Activated T-helper 2 cell treated with anti-CD3 and anti-CD28 coated beads, Interferon-gamma antibody, Interleukin-2, Interleukin-4, amounts not matched to agents 10 μg/mL and 5 μg/mL and 100 μg/mL, durations not matched to agents 14 hours and 24 hours and 36 hours (primary cell): ENCODE results near the gene MOB4. TPM values are rescaled to one million over a fixed set of nuclear protein-coding genes. Genes with fewer than 3 reads are reported as not detected.
"Not testable (repeated sequence)": the region's sequence is repeated elsewhere in the genome, so short reads cannot be mapped to it uniquely, and the experiment has no call there.

Experiments used
- DNase-seq: peaks from one replicate; pipeline ENCODE4 v3.0.0; 2021; ENCODE audit warnings: low spot score
- H3K27ac Mint-ChIP-seq: one replicate; pipeline ENCODE4 v1.8.0; 2021; ENCODE audit warnings: mixed read lengths
- H3K27me3 Mint-ChIP-seq: one replicate; pipeline ENCODE4 v1.8.0; 2021; ENCODE audit warnings: low read depth, mixed read lengths
- H3K36me3 Mint-ChIP-seq: one replicate; pipeline ENCODE4 v1.8.0; 2021; ENCODE audit warnings: low read depth, mixed read lengths
- H3K4me1 Mint-ChIP-seq: one replicate; pipeline ENCODE4 v1.8.0; 2021; ENCODE audit warnings: low read depth, mixed read lengths
- H3K4me3 Mint-ChIP-seq: one replicate; pipeline ENCODE4 v1.8.0; 2021; ENCODE audit warnings: low read depth, mild to moderate bottlenecking, moderate library complexity, mixed read lengths
- H3K9me3 Mint-ChIP-seq: one replicate; pipeline ENCODE4 v1.8.0; 2021; ENCODE audit warnings: mixed read lengths
- intact Hi-C: fragments of 100-400 bp; cut with micrococcal nuclease; formaldehyde crosslinking; loops from one replicate; pipeline ENCODE4 v1.15.1; 2023
- total RNA-seq: library from RNA; stranded (reverse); gene quantifications from 2 replicates; pipeline ENCODE4 v1.2.3, GENCODE V29; 2022

Gene MOB4
- total RNA-seq, 1 donor from 2014 or later = 19.5 TPM

GRCh38 chr2:197575987-197576386, 60.1 kb downstream of the MOB4 start:
- Mint-ChIP-seq H3K27me3 (no peaks in the 10 kb centered on the region), H3K4me3 (no peak overlapping the region), H3K9me3 (peaks cover 23% of the 10 kb centered on the region), H3K27ac (no peak overlapping the region), H3K4me1 (no peaks in the 10 kb centered on the region), H3K36me3 (peaks cover 21% of the 10 kb centered on the region)
- intact Hi-C loops = no loop called here
- no peak for DNase-seq

- no peaks in the 10 kb centered on the region for H3K27me3 Mint-ChIP-seq
- DNase-seq = no peak
- peaks cover 19% of the 10 kb centered on the region for H3K36me3 Mint-ChIP-seq
- intact Hi-C loops = no loop called here
- H3K9me3 Mint-ChIP-seq = peaks cover 23% of the 10 kb centered on the region
- H3K27ac Mint-ChIP-seq = no peak overlapping the region
- no peaks in the 10 kb centered on the region for H3K4me1 Mint-ChIP-seq
- H3K4me3 Mint-ChIP-seq = no peak overlapping the region
Measured at GRCh38 chr2:197576631-197577030, 60.8 kb downstream of the MOB4 start.

GRCh38 chr2:197577446-197577845, 61.6 kb downstream of the MOB4 start:
- no peak overlapping the region for H3K27ac Mint-ChIP-seq
- H3K36me3 Mint-ChIP-seq = peaks cover 12% of the 10 kb centered on the region
- intact Hi-C loops = no loop called here

GRCh38 chr2:197578294-197578693, 62.4 kb downstream of the MOB4 start:
- H3K4me1 Mint-ChIP-seq, H3K4me3 Mint-ChIP-seq, intact Hi-C loops, H3K27ac Mint-ChIP-seq, H3K27me3 Mint-ChIP-seq, DNase-seq, H3K36me3 Mint-ChIP-seq: not testable (repeated sequence)
- peaks cover 17% of the 10 kb centered on the region for H3K9me3 Mint-ChIP-seq

More at GRCh38 chr2:197577446-197577845, 61.6 kb downstream of the MOB4 start:
- peaks cover 23% of the 10 kb centered on the region for H3K9me3 Mint-ChIP-seq
- H3K4me3 Mint-ChIP-seq = no peak overlapping the region
- H3K27me3 Mint-ChIP-seq = no peaks in the 10 kb centered on the region
- no peak for DNase-seq
- no peaks in the 10 kb centered on the region for H3K4me1 Mint-ChIP-seq

GRCh38 chr2:197580166-197580565, 64.3 kb downstream of the MOB4 start:
- DNase-seq, H3K27ac Mint-ChIP-seq, intact Hi-C loops, H3K27me3 Mint-ChIP-seq, H3K4me1 Mint-ChIP-seq, H3K36me3 Mint-ChIP-seq, H3K4me3 Mint-ChIP-seq, H3K9me3 Mint-ChIP-seq: not testable (repeated sequence)

- H3K27ac Mint-ChIP-seq, H3K36me3 Mint-ChIP-seq, H3K4me1 Mint-ChIP-seq, DNase-seq, intact Hi-C loops, H3K4me3 Mint-ChIP-seq, H3K9me3 Mint-ChIP-seq, H3K27me3 Mint-ChIP-seq: not testable (repeated sequence)
Measured at GRCh38 chr2:197587255-197587654, 71.4 kb downstream of the MOB4 start.

GRCh38 chr2:197591339-197592072, 75.6 kb downstream of the MOB4 start:
- DNase-seq = no peak
- intact Hi-C loops = no loop called here
- Mint-ChIP-seq H3K4me1 (no peaks in the 10 kb centered on the region), H3K36me3 (no peaks in the 10 kb centered on the region), H3K9me3 (no peaks in the 10 kb centered on the region), H3K4me3 (no peak overlapping the region), H3K27ac (no peak overlapping the region), H3K27me3 (peaks cover 19% of the 10 kb centered on the region)

- H3K36me3 Mint-ChIP-seq = no peaks in the 10 kb centered on the region
- no peak overlapping the region for H3K4me3 Mint-ChIP-seq
- intact Hi-C loops = no loop called here
- H3K27ac Mint-ChIP-seq = no peak overlapping the region
- H3K4me1 Mint-ChIP-seq = peaks cover 5% of the 10 kb centered on the region
- no peak for DNase-seq
- H3K9me3 Mint-ChIP-seq = no peaks in the 10 kb centered on the region
- H3K27me3 Mint-ChIP-seq = peaks cover 30% of the 10 kb centered on the region
Measured at GRCh38 chr2:197596766-197597165, 80.9 kb downstream of the MOB4 start.

- Mint-ChIP-seq H3K9me3 (no peaks in the 10 kb centered on the region), H3K36me3 (no peaks in the 10 kb centered on the region), H3K27ac (no peak overlapping the region), H3K27me3 (peaks cover 30% of the 10 kb centered on the region), H3K4me1 (peaks cover 5% of the 10 kb centered on the region), H3K4me3 (no peak overlapping the region)
- intact Hi-C loops = no loop called here
- no peak for DNase-seq
Measured at GRCh38 chr2:197597166-197597565, 81.3 kb downstream of the MOB4 start.

GRCh38 chr2:197598450-197598849, 82.6 kb downstream of the MOB4 start:
- no peaks in the 10 kb centered on the region for H3K9me3 Mint-ChIP-seq
- H3K4me3 Mint-ChIP-seq = no peak overlapping the region
- H3K4me1 Mint-ChIP-seq = peaks cover 5% of the 10 kb centered on the region
- DNase-seq = no peak
- no peak overlapping the region for H3K27ac Mint-ChIP-seq
- H3K36me3 Mint-ChIP-seq = no peaks in the 10 kb centered on the region
- intact Hi-C loops = no loop called here
- peaks cover 31% of the 10 kb centered on the region for H3K27me3 Mint-ChIP-seq

- H3K9me3 Mint-ChIP-seq = no peaks in the 10 kb centered on the region
- intact Hi-C loops = no loop called here
- no peaks in the 10 kb centered on the region for H3K36me3 Mint-ChIP-seq
- H3K4me3 Mint-ChIP-seq = no peak overlapping the region
- peaks cover 31% of the 10 kb centered on the region for H3K27me3 Mint-ChIP-seq
- peaks cover 6% of the 10 kb centered on the region for H3K4me1 Mint-ChIP-seq
- H3K27ac Mint-ChIP-seq = no peak overlapping the region
- DNase-seq = no peak
Measured at GRCh38 chr2:197599285-197599965, 83.6 kb downstream of the MOB4 start.

GRCh38 chr2:197600306-197600705, 84.4 kb downstream of the MOB4 start:
- H3K9me3 Mint-ChIP-seq = no peaks in the 10 kb centered on the region
- intact Hi-C loops = no loop called here
- H3K4me3 Mint-ChIP-seq = no peak overlapping the region
- H3K4me1 Mint-ChIP-seq = peaks cover 6% of the 10 kb centered on the region
- peaks cover 23% of the 10 kb centered on the region for H3K27me3 Mint-ChIP-seq
- H3K27ac Mint-ChIP-seq = no peak overlapping the region
- no peaks in the 10 kb centered on the region for H3K36me3 Mint-ChIP-seq
- DNase-seq = no peak

- no peaks in the 10 kb centered on the region for H3K36me3 Mint-ChIP-seq
- peaks cover 11% of the 10 kb centered on the region for H3K4me1 Mint-ChIP-seq
- H3K9me3 Mint-ChIP-seq = no peaks in the 10 kb centered on the region
- H3K27ac Mint-ChIP-seq = no peak overlapping the region
- DNase-seq = no peak
- intact Hi-C loops = no loop called here
- H3K4me3 Mint-ChIP-seq = no peak overlapping the region
- peaks cover 16% of the 10 kb centered on the region for H3K27me3 Mint-ChIP-seq
Measured at GRCh38 chr2:197601726-197602125, 85.9 kb downstream of the MOB4 start.
